ENCODE data around the gene NTRK2.

- TF ChIP-seq RAD21 (IDR thresholded peaks at IDR 0.05) (no peak), CTCF (IDR thresholded peaks at IDR 0.05; ENCODE audit: low read depth, low read length, missing input control) (no peak), JUND (IDR thresholded peaks at IDR 0.05) (no peak), GABPA (IDR thresholded peaks at IDR 0.05 in 1 of 2, conservative IDR thresholded peaks at IDR 0.05 in 1 of 2) (no peak), MAX (IDR thresholded peaks at IDR 0.05) (no peak), RXRA (IDR thresholded peaks at IDR 0.05) (no peak), SP1 (IDR thresholded peaks at IDR 0.05) (no peak)
Observed at GRCh38 chr9:85013703-85014102, 344.2 kb downstream of the NTRK2 start.
